Breast epithelium (tissue), 3 donors: ENCODE data around the gene RAMP3.

Source experiments
- CTCF ChIP-seq, 3 donors: fragments of 450-650 bp; IDR thresholded peaks; one replicate each; pipeline ENCODE4 v1.5.1; 2016 to 2017; ENCODE audit warnings: antibody characterized with exemption in 3 of 3, mild to moderate bottlenecking in 3 of 3, moderate library complexity in 3 of 3
- POLR2A ChIP-seq: fragments of 450-650 bp; IDR thresholded peaks from one replicate; pipeline ENCODE4 v1.6.1; 2016; ENCODE audit warnings: antibody characterized with exemption, mild to moderate bottlenecking, moderate library complexity
- POLR2AphosphoS5 ChIP-seq, 3 donors: sonication (generic); formaldehyde crosslinking; IDR thresholded peaks; one replicate each; pipeline ENCODE4 v1.6.1; 2017; ENCODE audit warnings: antibody characterized with exemption in 3 of 3

GRCh38 chr7:45155357-45155900, 2.2 kb upstream of the RAMP3 start:
- no peak for TF ChIP-seq CTCF (IDR thresholded peaks at IDR 0.05)
- no peak for TF ChIP-seq POLR2A
- TF ChIP-seq POLR2AphosphoS5 (IDR thresholded peaks at IDR 0.05) = no peak
